ENCODE measurements around the gene CLPTM1L.

- TF ChIP-seq SP1 (IDR thresholded peaks at IDR 0.05) (no peak), L3MBTL2 (conservative IDR thresholded peaks at IDR 0.05) (no peak), NFRKB (IDR thresholded peaks at IDR 0.05) (no peak), FOXA1 (IDR thresholded peaks at IDR 0.05) (no peak), FOXM1 (IDR thresholded peaks at IDR 0.05; ENCODE audit: borderline replicate concordance) (no peak), LEF1 (IDR thresholded peaks at IDR 0.05; ENCODE audit: borderline replicate concordance) (no peak), TARDBP (IDR thresholded peaks at IDR 0.05) (no peak), SUZ12 (IDR thresholded peaks at IDR 0.05) (no peak), CTBP1 (IDR thresholded peaks at IDR 0.05; ENCODE audit: borderline replicate concordance) (no peak), HDGF (IDR thresholded peaks at IDR 0.05; ENCODE audit: borderline replicate concordance) (no peak), ELF4 (IDR thresholded peaks at IDR 0.05) (no peak)
These were observed 1.9 kb upstream of the CLPTM1L start for GRCh38 chr5:1346627-1347440.

All from HEK293T (cell line).